SK-N-MC (cell line): ENCODE measurements around the gene ACADL.

Experiments
- DNase-seq: peaks from one replicate; pipeline ENCODE4 v3.0.0-alpha.2; 2011; ENCODE audit warnings: low read depth, low spot score
- H3K27ac ChIP-seq: fragments of 200-600 bp; sonication (generic); 2 replicates; pipeline ENCODE4 v1.5.1; 2016; ENCODE audit warnings: mixed run types
- H3K36me3 ChIP-seq: fragments of 200-600 bp; sonication (generic); 2 replicates; pipeline ENCODE4 v1.6.1; 2017; ENCODE audit warnings: antibody characterized with exemption, low read length, mixed read lengths; ENCODE audit not compliant: insufficient read depth
- H3K4me3 ChIP-seq: fragments of 200-600 bp; sonication (generic); 2 replicates; pipeline ENCODE4 v1.5.1; 2016
- H3K9ac ChIP-seq: fragments of 200-600 bp; sonication (generic); 2 replicates; pipeline ENCODE4 v1.8.0; 2017; ENCODE audit warnings: mixed run types, mixed read lengths; ENCODE audit not compliant: insufficient read length
- H3K9me3 ChIP-seq: fragments of 200-600 bp; sonication (generic); 2 replicates; pipeline ENCODE4 v1.6.1; 2017; ENCODE audit warnings: low read depth, mild to moderate bottlenecking, antibody characterized with exemption, low read length, moderate library complexity, mixed read lengths
- EZH2 ChIP-seq: fragments of 200-600 bp; sonication (generic); IDR thresholded peaks from one replicate; pipeline ENCODE4 v1.6.1; 2017; ENCODE audit warnings: antibody characterized with exemption
- FOXP2 ChIP-seq: optimal IDR thresholded peaks from 2 replicates; pipeline ENCODE3; 2011; ENCODE audit warnings: mild to moderate bottlenecking, moderate library complexity; ENCODE audit not compliant: insufficient read depth; ENCODE audit errors: extremely low read length, control extremely low read depth
- POLR2AphosphoS5 ChIP-seq: IDR thresholded peaks from 2 replicates; pipeline ENCODE4 v1.6.1; 2012; ENCODE audit warnings: mild to moderate bottlenecking, low read depth, low read length, borderline replicate concordance

ACADL gene

DNA sequence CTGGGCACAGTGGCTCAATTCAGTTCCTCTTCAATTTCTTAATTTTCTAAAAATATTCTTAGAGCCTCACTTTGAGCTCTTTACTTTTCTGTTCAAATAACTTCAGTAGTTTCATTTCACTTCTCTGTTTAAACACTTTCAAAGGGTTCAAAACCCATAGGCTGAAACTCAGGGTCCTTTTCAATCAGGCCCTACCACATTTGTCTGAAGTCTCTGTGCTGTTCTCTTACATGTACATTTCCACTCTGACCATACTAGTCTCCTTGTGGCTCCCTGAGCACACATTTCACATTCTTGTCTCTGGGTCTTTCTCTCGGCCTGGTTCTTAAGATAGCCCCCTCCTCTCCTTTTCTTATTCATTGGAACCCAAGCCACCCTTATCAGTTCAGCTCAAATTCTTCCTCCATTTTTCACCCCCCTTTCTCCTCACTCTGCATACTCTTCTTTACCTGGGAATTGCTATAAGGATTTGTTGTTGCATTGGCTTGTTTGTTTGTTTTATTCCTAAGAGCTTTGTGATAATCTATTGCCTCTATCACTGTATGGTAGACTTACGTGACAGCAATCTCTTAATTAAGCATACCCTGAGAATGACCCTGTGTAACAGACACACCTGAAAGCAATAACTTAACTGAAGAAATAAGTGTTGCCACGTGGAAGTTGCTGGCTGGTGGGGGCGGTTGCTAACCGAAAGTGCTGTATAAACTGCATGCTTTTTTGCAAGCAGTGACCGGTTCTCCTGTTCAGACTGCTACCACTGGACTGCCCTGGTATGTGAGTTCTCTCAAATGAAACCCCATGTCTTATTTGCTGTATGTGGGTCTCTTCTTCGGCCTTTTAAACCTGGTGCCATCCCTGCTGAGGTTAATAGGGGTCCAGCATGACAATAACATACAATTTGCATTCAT lies 27.7 kb upstream of the ACADL start:
- H3K9me3 ChIP-seq, result no peaks in the 10 kb centered on the region
- H3K9ac ChIP-seq, result no peak overlapping the region
- DNase-seq, result no peak
- H3K27ac ChIP-seq, result no peak overlapping the region
- H3K36me3 ChIP-seq, result no peaks in the 10 kb centered on the region
- TF ChIP-seq POLR2AphosphoS5, result no peak
- no peak for TF ChIP-seq EZH2
- TF ChIP-seq FOXP2, result no peak
- no peak overlapping the region for H3K4me3 ChIP-seq

DNA sequence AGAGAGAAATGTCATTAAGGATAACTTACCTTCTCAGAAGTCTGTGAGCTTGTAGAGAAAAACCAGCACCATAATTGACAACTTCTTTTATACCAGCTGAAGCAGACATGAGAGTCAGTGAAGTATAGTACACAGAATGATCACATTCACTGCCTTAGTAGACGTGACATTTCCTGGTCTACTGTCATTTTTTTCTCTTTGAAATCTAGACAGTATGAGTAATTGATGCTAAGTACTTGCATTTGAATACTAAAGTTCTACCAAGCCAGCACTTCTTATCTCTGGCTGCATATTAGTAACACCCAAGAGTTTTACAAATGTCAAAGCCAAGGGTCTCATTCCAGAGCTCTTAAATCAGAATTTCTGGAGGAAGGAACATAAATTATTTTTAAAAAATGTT lies 25.4 kb upstream of the ACADL start:
- no peak overlapping the region for H3K9ac ChIP-seq
- DNase-seq, result no peak
- H3K36me3 ChIP-seq, result no peaks in the 10 kb centered on the region
- TF ChIP-seq FOXP2 (no peak), POLR2AphosphoS5 (no peak), EZH2 (no peak)
- H3K4me3 ChIP-seq, result no peak overlapping the region
- no peak overlapping the region for H3K27ac ChIP-seq
- H3K9me3 ChIP-seq, result no peaks in the 10 kb centered on the region

DNA sequence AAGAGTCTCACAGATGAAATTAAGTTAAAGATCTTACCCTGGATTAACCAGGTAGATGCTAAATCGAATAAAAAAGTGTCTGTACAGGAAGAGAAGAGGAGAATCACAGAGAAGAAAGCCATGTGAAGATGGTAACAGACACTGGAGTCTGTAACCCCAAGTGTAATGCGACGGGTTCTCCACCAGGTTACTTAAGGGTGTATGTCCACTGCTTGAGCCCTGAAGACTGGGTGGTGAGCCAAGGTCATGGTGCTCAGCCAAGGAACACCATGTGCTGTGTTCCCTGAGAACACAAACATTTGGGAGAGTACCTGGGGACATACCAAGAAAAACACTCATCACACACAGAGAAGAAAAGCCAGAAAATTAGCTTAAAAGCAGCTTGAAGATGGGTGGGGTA lies 8.2 kb upstream of the ACADL start:
- DNase-seq, result no peak
- TF ChIP-seq POLR2AphosphoS5 (no peak), EZH2 (no peak), FOXP2 (no peak)
- Histone ChIP-seq H3K4me3 (no peak overlapping the region), H3K9ac (no peak overlapping the region), H3K9me3 (no peaks in the 10 kb centered on the region), H3K36me3 (no peaks in the 10 kb centered on the region), H3K27ac (no peak overlapping the region)

DNA sequence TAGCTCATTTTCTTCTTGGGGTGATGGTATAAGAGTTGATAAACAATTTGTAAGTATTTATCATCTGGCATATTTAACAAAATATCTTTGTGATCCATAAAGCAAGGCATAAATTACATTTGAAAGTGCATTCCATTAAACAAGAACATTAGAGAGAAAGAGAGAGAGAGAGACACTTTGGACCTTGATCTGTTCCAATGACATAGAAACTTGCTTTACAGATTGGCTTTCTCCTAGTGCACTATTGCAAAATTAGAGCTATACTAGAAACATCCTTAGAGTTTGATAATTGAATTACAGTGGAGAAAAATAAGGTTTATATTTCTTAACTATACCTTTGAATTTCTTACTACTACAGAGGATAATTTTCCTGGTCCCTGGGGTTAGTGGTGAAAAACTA lies 5.7 kb upstream of the ACADL start:
- H3K27ac ChIP-seq, result no peak overlapping the region
- no peaks in the 10 kb centered on the region for H3K9me3 ChIP-seq
- H3K4me3 ChIP-seq, result no peak overlapping the region
- no peak for DNase-seq
- no peaks in the 10 kb centered on the region for H3K36me3 ChIP-seq
- TF ChIP-seq POLR2AphosphoS5 (no peak), FOXP2 (no peak), EZH2 (no peak)
- no peak overlapping the region for H3K9ac ChIP-seq

DNA sequence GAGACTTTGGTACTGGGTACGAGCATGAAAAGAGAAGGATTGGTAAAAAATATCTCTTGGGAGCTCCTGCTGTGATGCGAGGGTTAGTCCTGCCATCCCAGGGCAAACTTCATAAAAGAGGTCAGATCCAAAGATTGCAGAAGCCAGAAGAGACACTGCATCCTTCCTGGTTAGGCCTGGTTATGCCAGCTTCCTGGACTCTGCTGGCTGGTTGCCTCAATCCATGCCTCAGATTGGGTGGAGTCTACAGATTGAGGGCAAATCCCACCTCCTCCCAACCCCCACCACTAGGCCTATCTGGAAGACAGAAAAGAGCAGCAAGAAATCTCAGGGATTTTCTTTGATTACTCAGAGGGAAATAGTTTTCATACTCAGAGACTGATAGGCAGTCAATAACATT lies 5.3 kb upstream of the ACADL start:
- TF ChIP-seq EZH2, result no peak
- TF ChIP-seq FOXP2, result no peak
- TF ChIP-seq POLR2AphosphoS5, result no peak
- Histone ChIP-seq H3K9ac (no peak overlapping the region), H3K27ac (no peak overlapping the region), H3K9me3 (no peaks in the 10 kb centered on the region), H3K4me3 (no peak overlapping the region), H3K36me3 (no peaks in the 10 kb centered on the region)
- DNase-seq, result no peak

DNA sequence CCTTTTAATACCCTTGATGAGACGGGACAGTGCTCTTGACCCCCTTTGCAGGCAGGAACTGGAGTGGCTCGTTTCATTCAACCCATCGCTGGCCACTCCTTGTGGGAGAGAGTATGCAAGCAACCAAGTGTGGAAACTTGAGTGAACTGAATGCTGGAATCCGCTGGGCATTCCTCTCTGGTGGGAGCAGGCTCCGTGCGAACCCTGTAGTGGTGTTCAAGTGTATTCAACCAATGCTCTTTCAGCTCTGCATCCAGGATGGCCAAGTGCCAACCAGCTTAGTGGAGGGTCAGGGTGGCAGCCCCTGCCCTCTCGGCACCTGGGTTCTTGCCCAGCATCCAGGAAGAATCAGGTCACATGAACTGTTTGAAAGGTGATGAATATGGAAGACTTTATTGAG lies 3.3 kb upstream of the ACADL start:
- Histone ChIP-seq H3K9me3 (no peaks in the 10 kb centered on the region), H3K36me3 (no peaks in the 10 kb centered on the region), H3K9ac (no peak overlapping the region), H3K4me3 (no peak overlapping the region), H3K27ac (no peak overlapping the region)
- no peak for DNase-seq
- TF ChIP-seq FOXP2, result no peak
- TF ChIP-seq POLR2AphosphoS5, result no peak
- no peak for TF ChIP-seq EZH2

DNA sequence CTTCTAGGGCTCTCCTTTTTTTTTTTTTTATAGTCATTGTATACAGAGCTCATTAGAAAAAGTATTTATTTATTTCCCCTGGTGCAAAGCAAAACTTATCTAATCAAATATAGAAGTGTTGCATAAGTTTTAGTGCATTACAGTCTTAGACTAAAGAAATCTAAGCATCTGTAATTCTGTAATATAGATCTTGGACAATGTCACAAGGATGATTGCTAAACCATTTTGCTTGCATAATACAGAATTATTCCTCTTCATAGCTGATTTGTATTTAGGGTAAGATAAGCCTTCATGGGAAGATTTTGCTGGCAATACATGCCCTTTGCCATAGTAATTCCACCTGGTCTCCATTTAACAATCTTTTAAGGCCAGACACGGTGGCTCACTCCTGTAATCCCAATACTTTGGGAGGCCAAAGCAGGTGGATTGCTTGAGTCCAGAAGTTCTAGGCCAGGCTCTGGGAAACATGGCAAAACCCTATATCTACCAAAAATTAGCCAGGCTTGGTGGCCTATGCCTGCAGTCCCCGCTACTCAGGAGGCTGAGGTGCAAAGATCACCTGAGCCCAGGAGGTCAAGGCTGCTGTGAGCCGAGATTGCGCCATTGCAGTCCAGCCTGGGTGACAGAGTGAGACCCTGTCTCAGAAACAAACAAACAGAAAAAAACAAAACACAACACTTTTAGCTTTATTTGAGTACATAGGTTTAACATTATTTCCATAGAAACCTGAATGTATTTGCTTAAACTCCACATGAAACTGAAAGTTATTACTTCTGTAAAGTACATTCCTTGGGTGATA lies 2.2 kb upstream of the ACADL start:
- no peak overlapping the region for H3K27ac ChIP-seq
- H3K9me3 ChIP-seq, result no peaks in the 10 kb centered on the region
- no peak for DNase-seq
- no peak overlapping the region for H3K9ac ChIP-seq
- no peaks in the 10 kb centered on the region for H3K36me3 ChIP-seq
- no peak overlapping the region for H3K4me3 ChIP-seq
- no peak for TF ChIP-seq EZH2

DNA sequence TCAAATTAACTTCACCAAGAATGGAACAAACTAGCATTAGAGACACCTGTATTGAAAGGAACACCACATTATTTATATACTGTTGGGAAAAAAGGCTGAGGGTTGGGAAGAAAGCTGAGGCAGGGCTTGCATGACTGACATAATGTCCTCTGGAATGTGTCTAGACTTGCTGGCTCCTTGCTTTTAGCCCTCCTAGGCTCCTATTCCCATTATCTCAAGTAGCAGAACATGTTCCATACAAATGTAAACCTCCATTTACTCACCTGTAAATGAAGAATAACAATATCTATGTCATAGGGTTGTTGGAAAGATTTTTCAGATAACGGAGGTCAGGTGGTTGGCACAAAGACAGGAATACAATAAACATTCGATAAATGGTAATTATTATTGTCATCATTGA lies 976 bp upstream of the ACADL start:
- Histone ChIP-seq H3K27ac (no peak overlapping the region), H3K36me3 (no peaks in the 10 kb centered on the region), H3K4me3 (no peak overlapping the region), H3K9me3 (no peaks in the 10 kb centered on the region), H3K9ac (no peak overlapping the region)
- DNase-seq, result no peak
- no peak for TF ChIP-seq POLR2AphosphoS5
- TF ChIP-seq EZH2, result no peak
- no peak for TF ChIP-seq FOXP2

DNA sequence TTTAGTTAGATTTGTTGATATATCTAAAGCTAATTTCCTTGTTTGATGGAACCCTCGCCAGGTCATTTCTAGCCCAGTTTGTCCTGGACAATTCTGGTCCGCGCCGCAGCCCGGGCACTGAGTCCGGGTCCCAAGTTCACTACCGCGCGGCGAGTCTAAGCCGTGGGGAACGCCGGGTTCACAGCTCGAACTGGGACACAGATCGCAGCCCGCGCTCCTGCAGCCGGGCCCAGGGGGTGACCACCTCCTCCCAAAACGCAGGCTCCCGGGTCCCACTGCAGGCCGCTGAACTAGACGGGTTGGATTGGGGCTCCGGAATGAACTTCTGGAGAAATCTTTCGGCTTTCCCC lies 681 bp downstream of the ACADL start:
- Histone ChIP-seq H3K4me3 (peak overlapping the region; percentile 77), H3K27ac (no peak overlapping the region), H3K36me3 (no peaks in the 10 kb centered on the region), H3K9ac (peak overlapping the region; percentile 64), H3K9me3 (no peaks in the 10 kb centered on the region)
- no peak for DNase-seq
- TF ChIP-seq FOXP2 (no peak), EZH2 (no peak), POLR2AphosphoS5 (no peak)
